Esophagus squamous epithelium (tissue), 4 donors: ENCODE data around the gene PTPRO.

ENCODE experiments used
- CTCF ChIP-seq, 6 experiments: fragments of 450-650 bp in 4 of 6; fragments of 200-600 bp in 2 of 6; sonication (generic) in 2 of 6; IDR thresholded peaks; one replicate each; pipeline ENCODE4 v1.5.1; 2016 to 2019; ENCODE audit warnings: antibody characterized with exemption in 6 of 6, mild to moderate bottlenecking in 4 of 6, moderate library complexity in 4 of 6
- POLR2A ChIP-seq, 4 donors: fragments of 450-650 bp; IDR thresholded peaks; one replicate each; pipeline ENCODE4 v1.6.1; 2017; ENCODE audit warnings: antibody characterized with exemption in 4 of 4, mild to moderate bottlenecking in 4 of 4, moderate library complexity in 3 of 4

- TF ChIP-seq CTCF (IDR thresholded peaks at IDR 0.05) (no peak), POLR2A (IDR thresholded peaks at IDR 0.05) (no peak)
Observed at GRCh38 chr12:15574353-15574752, 252.0 kb downstream of the PTPRO start.
